Activated CD4-positive, alpha-beta T cell treated with anti-CD3 and anti-CD28 coated beads, Interleukin-2, amount 10 ng/mL, durations not matched to agents 7 days and 5 days (primary cell): ENCODE measurements around the gene FKBP11. TPM values are rescaled to one million over a fixed set of nuclear protein-coding genes. Genes with fewer than 3 reads are reported as not detected.

Experiments
- CTCF ChIA-PET: fragments of 350-600 bp; sonication (Branson Sonifier 250); formaldehyde crosslinking; loops from one replicate; lab custom pipeline; 2021; ENCODE audit warnings: antibody characterized with exemption; lab: Charles Lee
- POLR2A ChIA-PET: fragments of 350-600 bp; sonication (Branson Sonifier 250); formaldehyde crosslinking; loops from one replicate; lab custom pipeline; 2021; ENCODE audit warnings: antibody characterized with exemption; lab: Charles Lee
- DNase-seq: peaks from one replicate; pipeline ENCODE4 v3.0.0-alpha.2; 2020
- H3K27ac Mint-ChIP-seq: one replicate; pipeline ENCODE4 v1.8.0; 2021; ENCODE audit warnings: mild to moderate bottlenecking, moderate library complexity, mixed read lengths
- H3K27me3 Mint-ChIP-seq: one replicate; pipeline ENCODE4 v1.8.0; 2021; ENCODE audit warnings: mixed read lengths
- H3K36me3 Mint-ChIP-seq: one replicate; pipeline ENCODE4 v1.8.0; 2021; ENCODE audit warnings: low read depth, mixed read lengths
- H3K4me1 Mint-ChIP-seq: one replicate; pipeline ENCODE4 v1.8.0; 2021; ENCODE audit warnings: mixed read lengths
- H3K4me3 Mint-ChIP-seq: one replicate; pipeline ENCODE4 v1.8.0; 2021; ENCODE audit warnings: mild to moderate bottlenecking, moderate library complexity, mixed read lengths
- H3K9me3 Mint-ChIP-seq: one replicate; pipeline ENCODE4 v1.8.0; 2021; ENCODE audit warnings: mixed read lengths
- total RNA-seq, 2 experiments: library from RNA; stranded (reverse); gene quantifications; one replicate each; pipeline ENCODE4 v1.2.3, GENCODE V29; 2021

Gene FKBP11
- total RNA-seq: 10 to 100 TPM; 44.2 to 45.6 TPM

- POLR2A ChIA-PET: no interaction called here
- peaks cover 41% of the 10 kb centered on the region for H3K36me3 Mint-ChIP-seq
- DNase-seq: peak; percentile 61
- no peaks in the 10 kb centered on the region for H3K9me3 Mint-ChIP-seq
- H3K27ac Mint-ChIP-seq: peak within 1 kb of the TSS; percentile 94
- H3K4me3 Mint-ChIP-seq: peak within 1 kb of the TSS; percentile 91
- CTCF ChIA-PET: interaction anchor here (0.9 to 2.3 kb wide), 12 partner anchors 9 to 94 kb away, joined by 3 to 9 read pairs (median 3); a partner anchor contains a TSS
- H3K4me1 Mint-ChIP-seq: peaks cover 41% of the 10 kb centered on the region
- H3K27me3 Mint-ChIP-seq: no peaks in the 10 kb centered on the region
Observed at GRCh38 chr12:48925304-48926011, at the start of gene FKBP11. Gene FKBP11 (minus strand): TSS chr12:48925492. CDS start chr12:48925428, 64 bp downstream.

- peaks cover 91% of the 10 kb centered on the region for H3K27me3 Mint-ChIP-seq
- ChIA-PET POLR2A (no interaction called here), CTCF (interaction anchor here (1.0 to 1.4 kb wide), 7 partner anchors 9 to 159 kb away, joined by 3 to 4 read pairs (median 4); partner anchors contain the start of gene ARF3)
- no peaks in the 10 kb centered on the region for H3K36me3 Mint-ChIP-seq
- no peak overlapping the region for H3K27ac Mint-ChIP-seq
- H3K9me3 Mint-ChIP-seq: no peaks in the 10 kb centered on the region
- H3K4me3 Mint-ChIP-seq: no peak overlapping the region
- peak; percentile 47 for DNase-seq
- peaks cover 33% of the 10 kb centered on the region for H3K4me1 Mint-ChIP-seq
Observed at GRCh38 chr12:48973941-48974673, 48.8 kb upstream of the FKBP11 start.

GRCh38 chr12:48973531-48973930 lies 48.2 kb upstream of the FKBP11 start:
- peaks cover 90% of the 10 kb centered on the region for H3K27me3 Mint-ChIP-seq
- CTCF ChIA-PET: interaction anchor here (1.0 to 1.5 kb wide), 7 partner anchors 8 to 158 kb away, joined by 3 to 7 read pairs (median 4); partner anchors contain the start of gene ARF3
- no peak overlapping the region for H3K4me3 Mint-ChIP-seq
- H3K9me3 Mint-ChIP-seq: no peaks in the 10 kb centered on the region
- H3K27ac Mint-ChIP-seq: no peak overlapping the region
- H3K4me1 Mint-ChIP-seq: peaks cover 27% of the 10 kb centered on the region
- no peak for DNase-seq
- no peaks in the 10 kb centered on the region for H3K36me3 Mint-ChIP-seq
- POLR2A ChIA-PET: no interaction called here

- peaks cover 92% of the 10 kb centered on the region for H3K27me3 Mint-ChIP-seq
- no peak overlapping the region for H3K4me3 Mint-ChIP-seq
- ChIA-PET CTCF (interaction anchor here (1.0 to 11.7 kb wide), 7 partner anchors 8 to 158 kb away, joined by 3 to 84 read pairs (median 4); partner anchors contain the start of gene WNT1), POLR2A (no interaction called here)
- peaks cover 25% of the 10 kb centered on the region for H3K4me1 Mint-ChIP-seq
- H3K27ac Mint-ChIP-seq: no peak overlapping the region
- H3K9me3 Mint-ChIP-seq: no peaks in the 10 kb centered on the region
- no peak for DNase-seq
- no peaks in the 10 kb centered on the region for H3K36me3 Mint-ChIP-seq
Observed at GRCh38 chr12:48972952-48973483, 47.7 kb upstream of the FKBP11 start.

- Mint-ChIP-seq H3K36me3 (no peaks in the 10 kb centered on the region), H3K27ac (no peak overlapping the region), H3K4me3 (peak overlapping the region; percentile 40), H3K4me1 (peaks cover 19% of the 10 kb centered on the region), H3K27me3 (peaks cover 87% of the 10 kb centered on the region), H3K9me3 (no peaks in the 10 kb centered on the region)
- CTCF ChIA-PET: interaction anchor here (1.2 to 11.7 kb wide), 5 partner anchors 8 to 119 kb away, joined by 4 to 84 read pairs (median 6); partner anchors contain the start of gene WNT1
- no peak for DNase-seq
- POLR2A ChIA-PET: no interaction called here
Observed at GRCh38 chr12:48972213-48972951, 47.1 kb upstream of the FKBP11 start.

- Mint-ChIP-seq H3K27me3 (peaks cover 76% of the 10 kb centered on the region), H3K9me3 (no peaks in the 10 kb centered on the region), H3K36me3 (no peaks in the 10 kb centered on the region), H3K4me1 (peaks cover 16% of the 10 kb centered on the region), H3K27ac (no peak overlapping the region), H3K4me3 (peak overlapping the region; percentile 22)
- ChIA-PET POLR2A (no interaction called here), CTCF (interaction anchor here (1.0 to 11.7 kb wide), 6 partner anchors 10 to 156 kb away, joined by 3 to 84 read pairs (median 4); partner anchors contain the start of gene WNT1)
- no peak for DNase-seq
Observed at GRCh38 chr12:48970702-48971334, 45.5 kb upstream of the FKBP11 start.

GRCh38 chr12:48969833-48970701 lies 44.8 kb upstream of the FKBP11 start:
- Mint-ChIP-seq H3K4me3 (no peak overlapping the region), H3K36me3 (no peaks in the 10 kb centered on the region), H3K4me1 (peaks cover 16% of the 10 kb centered on the region), H3K27ac (no peak overlapping the region), H3K9me3 (no peaks in the 10 kb centered on the region), H3K27me3 (peaks cover 75% of the 10 kb centered on the region)
- ChIA-PET CTCF (interaction anchor here (0.7 to 11.7 kb wide), 7 partner anchors 11 to 155 kb away, joined by 3 to 84 read pairs (median 4); partner anchors contain the start of genes ARF3 and WNT1), POLR2A (no interaction called here)
- DNase-seq: no peak

- H3K27ac Mint-ChIP-seq: no peak overlapping the region
- peaks cover 74% of the 10 kb centered on the region for H3K27me3 Mint-ChIP-seq
- DNase-seq: no peak
- ChIA-PET CTCF (interaction anchor here (0.6 to 11.7 kb wide), 8 partner anchors 11 to 724 kb away, joined by 4 to 84 read pairs (median 4); partner anchors contain the start of genes ARF3 and WNT1), POLR2A (no interaction called here)
- H3K9me3 Mint-ChIP-seq: no peaks in the 10 kb centered on the region
- no peak overlapping the region for H3K4me3 Mint-ChIP-seq
- H3K4me1 Mint-ChIP-seq: peaks cover 16% of the 10 kb centered on the region
- H3K36me3 Mint-ChIP-seq: no peaks in the 10 kb centered on the region
Observed at GRCh38 chr12:48969160-48969771, 44.0 kb upstream of the FKBP11 start.

- ChIA-PET POLR2A (no interaction called here), CTCF (interaction anchor here (0.6 to 11.7 kb wide), 6 partner anchors 11 to 724 kb away, joined by 3 to 84 read pairs (median 5); partner anchors contain the start of genes ARF3 and WNT1)
- peaks cover 16% of the 10 kb centered on the region for H3K4me1 Mint-ChIP-seq
- H3K27me3 Mint-ChIP-seq: peaks cover 67% of the 10 kb centered on the region
- no peaks in the 10 kb centered on the region for H3K9me3 Mint-ChIP-seq
- no peak overlapping the region for H3K4me3 Mint-ChIP-seq
- DNase-seq: no peak
- no peaks in the 10 kb centered on the region for H3K36me3 Mint-ChIP-seq
- H3K27ac Mint-ChIP-seq: no peak overlapping the region
Observed at GRCh38 chr12:48968467-48968866, 43.2 kb upstream of the FKBP11 start.

GRCh38 chr12:48967991-48968390 lies 42.7 kb upstream of the FKBP11 start:
- H3K4me1 Mint-ChIP-seq: peaks cover 16% of the 10 kb centered on the region
- POLR2A ChIA-PET: no interaction called here
- H3K27ac Mint-ChIP-seq: no peak overlapping the region
- peaks cover 62% of the 10 kb centered on the region for H3K27me3 Mint-ChIP-seq
- H3K9me3 Mint-ChIP-seq: no peaks in the 10 kb centered on the region
- DNase-seq: no peak
- H3K36me3 Mint-ChIP-seq: no peaks in the 10 kb centered on the region
- H3K4me3 Mint-ChIP-seq: no peak overlapping the region
- CTCF ChIA-PET: interaction anchor here (0.5 to 11.7 kb wide), 8 partner anchors 11 to 186 kb away, joined by 3 to 84 read pairs (median 4); partner anchors contain the start of genes ARF3, DDX23 and WNT1
